KBM-7 (cell line): ENCODE data around the gene RIPOR3.

Source experiments
- DNase-seq: peaks from one replicate; pipeline ENCODE4 v3.0.0-alpha.2; 2015
- in situ Hi-C: fragments of 300-500 bp; cut with MboI; formaldehyde crosslinking; loops from 2 replicates; pipeline ENCODE4 v1.14.3; 2020; ENCODE audit warnings: low sequenced_read_pairs, low pct_unique_long_range_greater_than_20kb, mixed read lengths

Gene RIPOR3, protein sequence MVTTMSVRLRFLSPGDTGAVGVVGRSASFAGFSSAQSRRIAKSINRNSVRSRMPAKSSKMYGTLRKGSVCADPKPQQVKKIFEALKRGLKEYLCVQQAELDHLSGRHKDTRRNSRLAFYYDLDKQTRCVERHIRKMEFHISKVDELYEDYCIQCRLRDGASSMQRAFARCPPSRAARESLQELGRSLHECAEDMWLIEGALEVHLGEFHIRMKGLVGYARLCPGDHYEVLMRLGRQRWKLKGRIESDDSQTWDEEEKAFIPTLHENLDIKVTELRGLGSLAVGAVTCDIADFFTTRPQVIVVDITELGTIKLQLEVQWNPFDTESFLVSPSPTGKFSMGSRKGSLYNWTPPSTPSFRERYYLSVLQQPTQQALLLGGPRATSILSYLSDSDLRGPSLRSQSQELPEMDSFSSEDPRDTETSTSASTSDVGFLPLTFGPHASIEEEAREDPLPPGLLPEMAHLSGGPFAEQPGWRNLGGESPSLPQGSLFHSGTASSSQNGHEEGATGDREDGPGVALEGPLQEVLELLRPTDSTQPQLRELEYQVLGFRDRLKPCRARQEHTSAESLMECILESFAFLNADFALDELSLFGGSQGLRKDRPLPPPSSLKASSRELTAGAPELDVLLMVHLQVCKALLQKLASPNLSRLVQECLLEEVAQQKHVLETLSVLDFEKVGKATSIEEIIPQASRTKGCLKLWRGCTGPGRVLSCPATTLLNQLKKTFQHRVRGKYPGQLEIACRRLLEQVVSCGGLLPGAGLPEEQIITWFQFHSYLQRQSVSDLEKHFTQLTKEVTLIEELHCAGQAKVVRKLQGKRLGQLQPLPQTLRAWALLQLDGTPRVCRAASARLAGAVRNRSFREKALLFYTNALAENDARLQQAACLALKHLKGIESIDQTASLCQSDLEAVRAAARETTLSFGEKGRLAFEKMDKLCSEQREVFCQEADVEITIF

DNA sequence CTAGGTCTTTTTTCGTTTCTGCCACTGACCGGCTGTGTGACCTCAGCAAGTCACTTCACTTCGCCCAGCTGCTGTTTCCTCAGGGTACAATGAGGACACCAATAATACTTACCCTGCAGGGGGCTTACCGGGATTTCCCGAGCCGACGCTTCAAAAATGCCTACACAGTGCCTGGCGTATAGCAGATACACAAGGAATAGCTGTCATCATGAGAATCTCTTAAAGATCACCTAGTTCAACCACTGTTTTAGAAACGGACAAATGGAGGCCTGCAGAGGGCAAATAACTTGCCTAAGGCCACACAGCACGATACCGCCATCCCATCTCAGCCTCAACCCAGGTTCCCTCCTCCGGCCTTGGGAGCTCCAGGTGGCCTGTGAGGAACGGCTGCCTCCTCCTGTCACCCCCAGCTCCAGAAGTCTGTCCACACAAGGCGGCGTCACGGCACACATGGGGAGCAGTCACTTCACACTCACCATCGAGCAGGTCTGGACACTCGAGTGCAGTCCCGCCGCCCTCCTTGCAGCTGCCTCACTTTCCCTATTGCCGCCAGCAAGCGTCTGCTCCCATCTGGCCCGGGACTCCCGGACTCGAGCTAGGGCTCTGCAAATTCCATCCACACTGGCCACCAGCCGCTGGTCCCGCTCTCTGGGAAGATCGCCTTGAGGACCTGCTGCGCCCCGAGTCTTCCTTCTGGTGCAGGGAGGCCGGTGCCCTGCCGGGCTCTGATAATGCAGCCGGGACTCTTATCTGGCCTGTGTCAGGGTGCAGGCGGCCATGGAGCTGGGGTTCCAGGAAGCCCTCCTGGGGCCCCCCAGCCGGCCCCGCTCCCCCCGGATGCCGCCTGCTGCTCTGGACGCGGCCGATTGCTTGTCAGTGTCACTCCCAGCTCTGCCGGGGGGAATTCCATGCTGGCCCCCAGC, at the start of gene RIPOR3:
RIPOR3 (minus strand) TSS at position 893 of the 923 bp plus-strand sequence; CDS start at position 479, 414 bp downstream.
- DNase-seq = no peak
- in situ Hi-C loops = no loop called here

DNA sequence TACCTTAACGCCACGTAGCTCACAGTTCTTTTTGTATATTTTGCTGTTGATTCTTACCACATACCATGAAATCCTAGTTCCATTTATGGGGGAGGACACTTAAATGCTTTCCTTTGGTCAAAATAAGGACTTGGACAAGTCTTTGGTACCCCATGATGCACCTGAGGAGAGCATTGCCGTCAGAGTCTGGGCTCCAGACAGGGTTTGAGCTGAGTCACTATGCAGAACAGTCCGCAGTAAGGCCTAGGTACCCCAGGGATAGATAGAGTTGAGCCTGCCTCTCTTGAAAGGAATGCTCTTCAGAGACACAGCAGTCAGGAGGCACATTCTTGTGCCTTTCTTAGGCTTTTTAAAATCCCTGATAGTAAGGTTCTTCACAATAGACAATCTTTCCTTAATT, 46.0 kb upstream of the RIPOR3 start:
- in situ Hi-C loops = no loop called here
- no peak for DNase-seq

- in situ Hi-C loops = no loop called here
- no peak for DNase-seq
Measured at GRCh38 chr20:50735813-50736212, 44.5 kb upstream of the RIPOR3 start.

DNA sequence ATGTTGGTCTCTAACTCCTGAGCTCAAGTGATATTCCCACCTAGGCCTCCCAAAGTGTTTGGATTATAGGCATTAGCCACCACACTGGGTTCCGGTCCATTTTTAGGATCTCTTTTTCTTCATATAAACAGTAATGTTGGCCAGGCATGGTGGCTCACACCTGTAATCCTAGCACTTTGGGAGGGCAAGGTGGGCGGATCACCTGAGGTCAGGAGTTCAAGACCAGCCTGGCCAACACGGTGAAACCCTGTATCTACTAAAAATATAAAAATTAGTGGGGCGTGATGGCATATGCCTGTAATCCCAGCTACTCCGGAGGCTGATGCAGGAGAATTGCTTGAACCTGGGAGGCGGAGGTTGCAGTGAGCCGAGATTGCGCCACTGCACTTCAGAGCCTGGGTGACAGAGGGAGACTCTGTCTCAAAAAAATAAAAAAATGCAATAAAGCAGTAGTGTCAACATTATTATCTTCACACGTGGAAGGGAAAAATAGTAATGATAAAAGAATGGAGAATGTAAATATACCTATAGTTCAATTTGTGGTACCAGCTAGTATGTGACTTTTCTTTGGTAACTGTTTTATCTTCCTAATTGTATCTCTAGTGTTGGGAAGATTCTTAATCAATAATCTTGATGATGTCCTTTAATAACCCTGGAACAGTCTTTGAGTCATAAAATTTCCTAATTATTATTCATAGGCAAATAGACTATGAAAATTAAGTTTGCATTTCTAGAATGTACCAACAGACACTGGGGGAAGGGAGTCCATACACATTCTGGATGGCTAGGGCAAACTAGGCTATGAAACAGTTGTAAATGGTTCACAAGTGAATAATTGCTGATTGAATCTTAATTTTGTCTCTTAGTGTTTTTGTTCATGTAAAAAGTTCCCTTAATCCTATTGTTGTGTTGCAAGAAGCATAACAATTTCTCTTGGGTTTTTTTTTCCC, 43.7 kb upstream of the RIPOR3 start:
- no peak for DNase-seq
- in situ Hi-C loops = no loop called here

- DNase-seq = no peak
- in situ Hi-C loops = no loop called here
Measured at GRCh38 chr20:50733644-50734349, 42.5 kb upstream of the RIPOR3 start.

- peak; percentile 24 for DNase-seq
- in situ Hi-C loops = no loop called here
Measured at GRCh38 chr20:50731930-50732690, 40.8 kb upstream of the RIPOR3 start.

- in situ Hi-C loops = no loop called here
- peak; percentile 99 for DNase-seq
Measured at GRCh38 chr20:50731055-50731929, 40.0 kb upstream of the RIPOR3 start, which contains the start of gene PARD6B. Gene PARD6B (plus strand): TSS chr20:50731580. CDS start chr20:50731787, 207 bp downstream.

DNA sequence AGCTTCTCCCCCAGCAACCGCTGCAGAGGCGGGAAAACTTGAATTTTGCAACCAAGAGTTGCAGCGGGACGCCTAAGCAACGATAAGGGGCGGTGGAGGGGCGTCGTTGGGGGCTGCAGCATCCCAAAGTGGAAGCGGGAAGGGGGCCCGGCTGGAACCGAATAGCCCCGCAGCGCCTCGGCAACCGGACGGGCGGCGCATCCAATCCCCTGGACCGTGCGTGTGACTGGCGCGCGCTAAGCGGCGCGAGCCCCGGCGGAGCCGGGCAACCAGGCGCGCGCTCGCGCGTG, 39.4 kb upstream of the RIPOR3 start:
- DNase-seq = no peak
- in situ Hi-C loops = no loop called here

DNA sequence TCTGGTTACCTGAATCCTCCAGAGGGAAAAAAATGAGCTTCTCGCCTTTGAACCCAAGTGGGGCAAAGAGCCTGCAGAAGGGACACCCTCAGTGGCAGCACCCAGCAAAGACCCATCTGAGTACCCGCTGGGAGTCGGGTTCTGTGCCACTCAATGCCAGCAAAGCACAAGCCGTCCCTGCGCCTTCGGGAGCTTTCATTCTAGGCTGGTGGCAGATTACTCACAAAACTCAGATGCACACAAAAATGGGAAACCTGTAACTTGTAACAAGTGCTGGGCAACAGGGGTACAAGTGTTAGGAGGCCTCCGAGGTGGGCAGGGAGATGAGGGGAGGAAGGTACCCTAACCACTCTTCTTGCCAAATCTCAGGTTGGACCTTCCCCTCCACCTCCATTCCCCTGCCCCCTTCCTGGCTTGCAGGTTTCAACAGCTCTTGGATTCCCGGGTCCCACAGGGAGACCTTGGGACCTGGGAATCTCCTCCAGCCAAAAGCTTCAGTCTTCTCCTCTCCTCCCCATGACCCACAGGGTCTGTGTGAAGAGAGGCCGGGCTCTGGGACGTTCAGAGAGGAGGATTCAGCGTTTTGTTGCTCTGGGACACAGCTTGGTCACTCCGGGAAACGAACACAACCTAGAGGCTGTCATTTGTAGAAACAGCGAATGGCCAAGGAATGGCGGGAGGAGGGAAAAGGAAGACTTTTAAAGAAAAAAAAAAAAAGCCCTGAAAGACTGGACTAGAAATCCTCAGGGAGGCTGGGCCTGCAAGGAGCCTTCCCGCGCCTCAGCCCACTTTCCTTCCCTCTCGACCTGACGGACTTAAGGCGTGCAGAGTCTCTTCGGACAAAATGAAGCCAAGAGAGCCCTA, 38.8 kb upstream of the RIPOR3 start:
- in situ Hi-C loops = no loop called here
- no peak for DNase-seq

- in situ Hi-C loops = no loop called here
- DNase-seq = no peak
Measured at GRCh38 chr20:50728981-50729874, 37.9 kb upstream of the RIPOR3 start.

DNA sequence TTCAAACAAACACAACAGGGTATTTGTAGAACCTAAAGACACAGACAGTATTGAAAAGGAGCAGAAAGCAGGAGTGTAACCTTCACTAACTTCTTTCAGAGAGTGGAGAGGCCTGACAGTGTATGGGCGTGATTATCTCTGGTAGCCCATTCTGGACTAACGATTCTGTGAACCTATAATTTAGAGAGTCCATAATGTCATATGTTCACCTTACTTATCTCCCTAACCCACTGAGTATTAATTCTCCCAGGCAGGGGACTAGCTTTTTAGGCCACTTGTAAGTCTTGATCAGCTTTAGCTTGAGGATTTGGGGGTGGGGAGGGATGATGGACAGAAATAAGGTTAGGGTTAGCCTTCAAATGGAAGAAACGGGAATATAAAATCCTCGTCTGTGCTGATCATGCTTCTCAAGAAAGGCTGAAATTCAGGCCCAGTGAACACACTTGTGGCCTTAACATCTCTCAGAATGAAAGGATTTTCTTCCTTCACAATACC, 37.2 kb upstream of the RIPOR3 start:
- no peak for DNase-seq
- in situ Hi-C loops = no loop called here

GRCh38 chr20:50727792-50728485, 36.6 kb upstream of the RIPOR3 start:
- in situ Hi-C loops = no loop called here
- DNase-seq = no peak

DNA sequence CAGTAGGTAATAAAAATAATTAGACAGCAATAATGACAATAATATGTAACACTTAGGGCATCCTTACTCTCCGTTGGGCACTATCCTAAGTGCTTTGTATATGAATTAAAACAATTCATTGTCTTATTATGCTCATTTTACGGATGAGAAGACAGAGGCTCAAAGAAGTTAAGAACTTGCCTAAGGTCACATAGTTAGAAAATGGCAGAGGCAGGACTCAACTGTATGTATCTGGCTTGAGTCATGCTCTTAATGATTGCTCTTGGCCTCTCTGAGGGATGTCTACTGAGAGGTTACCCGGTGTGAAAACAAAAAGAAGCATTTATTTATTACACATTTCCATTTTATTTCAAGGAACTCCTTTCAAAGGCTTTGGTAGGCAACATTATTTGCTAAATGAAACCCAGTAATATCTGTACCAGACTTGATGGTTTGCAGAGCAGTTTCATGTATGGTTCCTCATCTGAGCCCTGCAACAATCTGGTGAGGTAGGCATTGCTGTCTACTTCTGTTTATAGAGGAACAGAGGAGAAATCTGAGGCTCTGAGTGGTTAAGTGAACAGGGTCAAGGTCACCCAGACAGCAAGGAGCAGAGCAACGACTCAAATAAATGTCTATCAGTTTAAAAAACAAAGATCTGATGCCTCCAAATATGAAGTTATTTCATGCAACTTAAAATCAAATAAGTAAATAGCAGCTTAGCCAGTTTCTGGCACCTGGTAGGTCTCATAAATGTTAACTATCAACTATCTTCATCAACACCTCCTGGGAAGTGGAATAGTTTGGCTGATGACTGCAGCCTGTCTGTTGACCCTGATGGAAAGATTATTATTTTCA, 35.8 kb upstream of the RIPOR3 start:
- in situ Hi-C loops = no loop called here
- no peak for DNase-seq
